Ammon's horn (tissue), 1 donor: ENCODE results near the gene SLC44A2.

Experiments used
- DNase-seq: peaks from one replicate; pipeline ENCODE4 v3.0.0-alpha.2; 2016; ENCODE audit warnings: low spot score

Gene SLC44A2

DNA sequence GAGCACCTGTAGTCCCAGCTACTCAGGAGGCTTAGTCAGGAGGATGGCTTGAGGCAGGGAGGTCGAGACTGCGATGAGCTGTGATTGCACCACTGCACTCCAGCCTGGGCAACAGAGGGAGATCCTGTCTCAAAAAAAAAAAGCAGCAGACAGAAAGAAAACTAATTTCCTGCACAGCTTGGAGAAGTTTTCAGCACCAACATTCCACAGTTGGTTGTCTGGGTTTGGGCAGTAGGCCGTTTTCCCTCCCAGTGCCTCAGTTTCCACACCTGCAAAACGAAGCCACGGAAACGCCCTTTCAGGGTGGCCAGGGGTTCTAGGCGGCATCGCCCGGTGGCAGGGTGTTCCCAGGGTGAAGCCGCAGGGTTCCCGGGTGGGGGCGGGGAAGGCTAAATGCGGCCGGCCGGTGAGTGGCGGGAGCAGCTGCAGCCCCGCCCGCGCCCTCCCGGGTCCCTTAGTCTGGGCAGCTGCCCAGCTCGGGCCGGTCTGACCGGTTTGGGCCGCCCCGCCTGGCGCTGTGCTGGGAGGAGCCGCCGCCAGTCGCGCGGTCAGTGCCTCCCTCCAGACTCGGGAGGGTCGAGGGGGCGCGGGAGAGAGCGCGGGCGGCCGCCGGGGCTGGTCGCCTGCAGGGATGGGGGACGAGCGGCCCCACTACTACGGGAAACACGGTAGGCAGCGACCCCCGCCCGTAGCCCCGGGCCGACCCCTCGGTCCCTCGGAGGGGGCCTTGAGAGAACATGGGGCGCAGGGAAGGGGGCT, at the start of gene SLC44A2:
TSS of gene SLC44A2 (plus strand) at position 551 of the 759 bp plus-strand sequence. CDS start at position 632, 81 bp downstream.
- DNase-seq: peak; percentile 80

DNA sequence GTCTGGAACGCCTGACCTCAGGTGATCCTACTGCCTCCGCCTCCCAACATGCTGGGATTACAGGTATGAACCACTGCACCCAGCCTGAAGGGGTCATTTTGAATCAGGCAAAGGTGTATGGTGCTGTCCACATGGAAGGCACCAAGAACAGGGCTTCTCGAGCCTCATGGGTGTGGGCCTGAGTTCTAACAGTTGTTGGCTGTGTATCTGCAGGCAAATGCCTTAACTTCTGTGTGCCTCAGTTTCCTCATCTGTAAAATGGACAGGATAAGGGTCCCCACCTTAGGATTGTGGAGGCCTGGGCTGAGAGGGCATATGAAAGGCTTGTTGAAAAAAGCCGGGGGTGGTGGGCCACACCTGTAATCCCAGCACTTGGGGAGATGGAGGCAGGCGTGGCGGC, 47.4 kb upstream of the SLC44A2 start:
- DNase-seq: no peak

DNA sequence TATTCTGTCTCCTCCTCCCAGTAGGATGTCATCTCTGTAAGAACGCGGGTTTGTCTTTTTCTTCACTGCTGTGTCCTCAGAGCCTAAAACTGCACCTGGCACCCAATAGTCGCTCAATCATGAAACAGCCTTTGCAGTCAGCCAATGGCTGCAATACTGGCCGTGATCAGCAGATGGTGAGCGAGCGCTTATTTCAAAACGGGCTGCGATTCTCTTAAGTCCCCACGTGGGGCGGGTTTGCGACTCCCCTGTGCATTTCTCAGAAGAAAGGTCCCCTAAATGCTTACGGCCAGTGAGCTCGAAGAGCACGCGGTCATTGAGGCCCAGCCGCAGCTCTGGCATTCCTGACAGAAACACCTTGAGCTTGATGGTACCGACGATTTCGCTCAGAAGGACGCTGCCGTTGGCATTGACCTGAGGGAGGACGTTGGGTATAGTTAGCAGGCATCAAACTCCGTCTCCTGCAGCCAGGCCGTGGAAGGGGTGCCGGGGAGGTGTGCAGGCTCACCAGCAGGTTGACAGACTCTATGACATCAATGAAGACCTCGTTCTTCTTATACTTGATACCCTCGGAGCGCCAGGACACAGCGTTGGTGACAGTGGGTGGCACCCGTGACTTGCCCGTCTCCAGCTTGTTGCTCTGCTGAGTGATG, 44.2 kb upstream of the SLC44A2 start:
- peak; percentile 95 for DNase-seq

DNA sequence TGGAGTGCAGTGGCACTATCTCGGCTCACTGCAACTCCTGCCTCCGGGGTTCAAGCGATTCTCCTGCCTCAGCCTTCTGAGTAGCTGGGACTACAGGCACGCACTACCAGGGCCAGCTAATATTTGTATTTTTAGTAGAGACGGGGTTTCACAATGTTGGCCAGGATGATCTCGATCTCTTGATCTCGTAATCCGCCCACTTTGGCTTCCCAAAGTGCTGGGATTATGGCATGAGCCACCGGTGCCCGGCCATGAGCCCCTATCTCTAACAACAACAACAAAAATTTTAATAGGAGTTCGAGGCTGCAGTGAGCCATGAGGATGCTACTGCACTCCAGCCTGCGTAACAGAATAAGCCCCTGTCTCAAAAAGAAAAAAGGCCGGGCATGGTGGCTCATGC, 43.3 kb upstream of the SLC44A2 start:
- no peak for DNase-seq

DNA sequence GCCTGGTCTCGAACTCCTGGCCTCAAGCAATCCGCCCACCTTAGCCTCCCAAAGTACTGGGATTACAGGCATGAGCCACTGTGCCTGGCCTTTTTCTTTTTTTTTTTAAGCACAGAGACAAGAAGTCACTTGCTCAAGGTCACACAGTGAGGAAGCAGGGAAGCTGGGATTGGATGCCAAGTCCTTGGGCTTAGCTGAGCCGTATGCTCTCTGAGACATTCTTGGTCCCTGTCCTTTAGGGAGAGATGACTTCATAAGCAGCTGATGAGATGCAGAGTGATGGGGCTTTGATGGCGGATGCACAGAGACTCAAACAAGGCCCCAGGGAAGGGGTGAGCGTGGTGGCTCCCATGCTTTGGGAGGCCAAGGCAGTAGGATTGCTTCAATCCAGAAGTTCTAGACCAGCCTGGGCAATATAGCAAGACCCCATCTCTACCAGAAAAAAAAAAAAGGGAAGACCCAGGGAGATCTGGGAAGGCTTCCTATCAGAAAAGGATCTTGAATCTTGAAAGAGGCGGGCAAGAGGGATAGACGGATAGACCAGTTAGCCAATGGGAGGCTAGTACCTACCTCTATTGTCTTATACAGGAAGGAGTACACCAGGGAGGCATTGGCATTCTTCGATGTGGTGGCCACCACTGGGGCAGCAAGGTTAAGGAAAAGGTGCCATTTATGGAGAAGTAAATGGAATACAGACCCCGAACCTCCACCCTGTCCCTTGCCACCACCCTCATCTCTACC, 42.1 kb upstream of the SLC44A2 start:
- DNase-seq: no peak

DNA sequence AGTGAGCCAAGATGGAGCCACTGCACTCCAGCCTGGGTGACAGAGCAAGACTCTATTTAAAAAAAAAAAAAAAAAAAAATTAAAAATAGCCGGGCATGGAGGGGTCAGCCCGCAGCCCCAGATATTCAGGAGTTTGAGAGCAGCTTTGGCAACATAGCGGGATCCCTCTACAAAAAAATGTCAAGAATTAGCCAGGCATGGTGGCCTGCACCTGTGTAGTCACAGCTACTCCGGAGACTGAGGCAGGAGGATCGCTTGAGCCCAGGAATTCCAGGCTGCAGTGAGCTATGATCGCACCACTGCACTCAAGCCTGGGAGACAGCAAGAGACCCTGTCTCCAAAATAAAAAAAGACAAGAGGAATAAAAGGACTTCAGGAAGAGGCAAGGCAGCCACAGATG, 39.0 kb upstream of the SLC44A2 start:
- DNase-seq: no peak

DNA sequence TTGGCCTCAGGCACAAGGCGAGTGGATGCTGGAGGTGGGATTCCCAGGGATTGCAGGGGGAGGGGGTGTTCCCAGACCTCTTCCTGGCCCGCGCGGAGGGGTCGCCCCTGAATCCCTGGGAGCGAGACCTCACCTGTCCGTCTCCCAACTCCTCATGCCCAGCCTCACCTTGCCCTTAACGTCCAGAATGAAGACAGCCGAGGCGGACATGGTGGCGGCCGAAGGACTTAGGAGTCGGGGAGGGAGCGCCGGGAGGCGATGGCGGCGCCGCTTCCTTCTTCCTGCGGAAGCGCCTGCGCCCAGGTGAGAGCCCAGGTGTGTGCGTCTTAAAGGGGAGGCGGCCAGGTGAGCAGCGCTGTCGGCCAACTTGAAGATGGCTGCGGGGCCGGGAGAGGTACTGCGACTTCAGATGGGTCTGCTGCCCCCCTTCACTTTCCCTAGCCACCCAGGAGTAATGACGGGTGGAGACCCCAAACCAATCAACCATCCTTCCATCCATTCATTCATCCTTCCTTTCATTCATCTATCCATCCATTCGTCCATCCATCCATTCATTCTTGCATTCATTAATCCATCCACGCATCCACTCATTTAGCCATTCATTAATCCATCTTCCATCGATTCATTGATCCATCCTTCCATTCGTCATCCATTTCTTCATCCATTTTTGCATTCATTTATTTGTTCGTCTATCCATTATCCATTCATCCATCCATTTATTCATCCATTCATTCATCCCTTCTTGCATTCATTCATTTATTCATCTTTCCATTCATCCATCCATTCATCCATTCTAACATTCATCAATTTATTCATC, 38.1 kb upstream of the SLC44A2 start, which contains the start of gene AP1M2:
TSS of gene AP1M2 (minus strand) at position 291 of the 817 bp plus-strand sequence. CDS start at position 210, 81 bp downstream.
- DNase-seq: no peak

DNA sequence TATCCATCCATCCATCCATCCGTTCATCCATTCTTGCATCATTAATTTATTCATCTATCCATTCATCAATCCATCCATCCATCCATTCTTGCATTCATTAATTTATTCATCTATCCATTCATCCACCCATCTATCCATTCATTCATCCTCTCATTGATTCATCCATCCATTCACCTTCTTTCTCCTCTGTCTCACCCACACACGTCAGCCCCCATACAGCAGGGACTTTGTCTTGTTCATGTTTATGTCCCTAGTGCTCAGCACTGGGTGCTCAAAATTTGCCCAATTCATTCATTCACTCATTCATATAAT, 37.6 kb upstream of the SLC44A2 start:
- DNase-seq: no peak

DNA sequence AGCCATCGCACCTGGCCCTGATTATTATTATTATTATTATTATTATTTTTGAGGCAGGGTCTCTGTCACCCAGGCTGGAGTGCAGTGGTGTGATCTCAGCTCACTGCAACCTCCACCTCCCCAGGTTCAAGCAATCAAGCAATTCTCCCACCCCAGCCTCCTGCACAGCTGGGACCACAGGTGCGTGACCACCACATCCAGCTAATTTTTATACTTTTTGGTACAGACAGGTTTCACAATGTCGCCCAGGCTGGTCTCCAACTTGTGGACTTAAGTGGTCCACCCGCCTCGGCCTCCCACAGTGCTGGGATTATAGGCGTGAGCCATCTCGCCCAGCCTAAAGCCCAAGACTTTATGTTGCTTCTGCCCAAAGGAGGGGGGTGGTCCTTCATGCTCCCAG, 32.2 kb upstream of the SLC44A2 start:
- DNase-seq: no peak

DNA sequence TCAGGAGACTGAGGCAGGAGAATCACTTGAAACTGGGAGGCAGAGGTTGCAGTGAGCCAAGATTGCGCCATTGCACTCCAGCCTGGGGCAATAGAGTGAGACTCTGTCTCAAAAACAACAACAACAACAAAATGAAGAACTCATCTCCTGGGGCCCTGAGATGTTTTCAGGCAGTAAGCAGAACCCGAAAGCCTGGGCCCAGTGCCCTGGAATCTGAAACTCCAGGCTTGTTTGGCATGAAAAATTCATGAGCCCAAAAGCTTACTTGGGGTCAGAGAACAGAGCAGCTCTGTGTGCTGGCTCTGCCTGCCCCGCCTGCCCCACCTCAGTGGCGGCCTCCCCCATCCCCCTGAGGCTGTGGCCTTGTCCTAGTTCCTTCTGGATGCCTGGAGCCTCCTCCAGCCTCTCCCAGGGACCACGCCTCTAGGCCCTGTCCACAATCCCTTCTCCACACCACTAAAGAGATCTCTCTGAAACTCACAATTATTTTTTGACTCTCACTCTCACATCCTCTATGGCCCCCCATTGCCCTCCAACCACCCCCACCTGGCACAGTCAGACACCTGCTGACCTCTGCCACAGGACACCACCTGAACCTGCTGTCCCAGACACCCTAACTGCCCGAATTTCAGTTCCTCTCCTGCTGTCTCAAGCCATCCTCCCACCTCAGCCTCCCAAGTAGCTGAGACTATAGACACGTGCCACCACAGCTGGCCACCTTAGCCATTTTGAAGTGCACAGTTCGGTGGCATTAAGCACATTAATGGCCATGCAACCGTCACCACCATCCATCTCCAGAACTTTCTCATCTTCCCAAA, 31.3 kb upstream of the SLC44A2 start:
- peak; percentile 74 for DNase-seq

DNA sequence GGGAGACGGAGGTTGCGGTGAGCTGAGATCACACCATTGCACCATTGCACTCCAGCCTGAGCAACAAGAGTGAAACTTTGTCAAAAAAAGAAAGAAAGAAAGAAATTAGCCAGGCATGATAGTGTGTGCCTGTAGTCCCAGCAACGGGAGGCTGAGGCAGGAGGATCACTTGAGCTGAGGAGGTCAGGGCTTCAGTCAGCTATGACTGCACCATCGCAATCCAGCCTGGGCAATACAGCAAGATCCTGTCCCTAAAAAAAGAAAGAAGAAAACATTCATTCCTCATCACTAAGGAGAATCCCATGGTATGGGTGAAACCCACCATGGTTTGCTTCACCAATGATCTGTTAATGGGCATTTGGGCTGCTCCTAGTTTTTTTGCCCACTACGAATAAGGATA, 25.2 kb upstream of the SLC44A2 start:
- DNase-seq: no peak

DNA sequence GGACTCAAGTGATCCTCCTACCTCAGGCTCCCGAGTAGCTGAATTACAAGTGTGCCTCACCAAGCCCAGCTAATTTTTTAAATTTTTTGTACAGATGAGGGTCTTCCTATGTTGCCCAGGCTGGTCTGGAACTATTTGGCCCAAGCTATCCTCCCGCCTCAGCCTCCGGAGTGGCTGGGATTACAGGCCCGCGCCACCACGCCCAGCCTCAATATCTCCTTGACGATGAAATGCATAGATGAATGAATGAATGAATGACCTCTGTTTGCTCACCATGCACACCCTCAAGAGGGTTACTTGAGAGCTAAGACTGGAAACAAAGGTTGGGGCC, 23.4 kb upstream of the SLC44A2 start:
- DNase-seq: no peak

DNA sequence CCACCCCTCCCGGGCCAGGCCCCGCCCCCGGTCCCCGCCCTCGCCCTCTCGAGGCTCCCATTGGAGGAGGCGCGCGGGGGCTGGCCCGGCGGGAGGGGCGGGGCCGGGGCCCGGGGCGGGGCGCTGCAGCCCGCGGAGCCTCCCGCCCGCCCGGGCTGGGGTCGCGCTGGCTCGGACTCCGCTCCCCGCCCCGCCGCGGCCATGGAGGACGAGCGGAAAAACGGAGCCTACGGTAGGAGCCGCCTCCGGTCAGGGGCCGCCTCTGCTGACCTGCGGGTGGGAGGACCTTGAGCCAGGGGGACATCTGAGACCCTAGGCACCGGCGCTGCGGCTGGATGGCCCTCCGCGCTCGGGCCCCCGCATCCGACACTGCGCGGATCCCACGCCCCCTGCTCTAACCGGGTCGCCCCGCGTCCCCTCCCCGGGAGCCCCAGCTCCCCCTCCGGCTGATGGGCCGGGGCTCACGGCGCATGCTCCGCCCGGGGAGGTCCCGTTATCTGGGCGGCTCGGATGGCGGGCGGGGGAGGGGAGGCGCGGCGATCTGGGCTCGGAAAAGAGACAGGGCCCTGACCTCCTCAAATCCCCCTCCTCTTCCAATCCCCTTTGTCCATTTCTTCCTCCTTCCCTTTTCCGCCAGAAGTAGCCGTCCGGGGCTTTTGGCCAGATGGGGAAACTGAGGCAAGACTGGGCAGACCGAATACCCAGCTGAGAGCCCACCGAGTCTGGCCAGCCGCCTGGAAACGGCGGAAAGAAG, 22.8 kb upstream of the SLC44A2 start:
- peak; percentile 82 for DNase-seq

DNA sequence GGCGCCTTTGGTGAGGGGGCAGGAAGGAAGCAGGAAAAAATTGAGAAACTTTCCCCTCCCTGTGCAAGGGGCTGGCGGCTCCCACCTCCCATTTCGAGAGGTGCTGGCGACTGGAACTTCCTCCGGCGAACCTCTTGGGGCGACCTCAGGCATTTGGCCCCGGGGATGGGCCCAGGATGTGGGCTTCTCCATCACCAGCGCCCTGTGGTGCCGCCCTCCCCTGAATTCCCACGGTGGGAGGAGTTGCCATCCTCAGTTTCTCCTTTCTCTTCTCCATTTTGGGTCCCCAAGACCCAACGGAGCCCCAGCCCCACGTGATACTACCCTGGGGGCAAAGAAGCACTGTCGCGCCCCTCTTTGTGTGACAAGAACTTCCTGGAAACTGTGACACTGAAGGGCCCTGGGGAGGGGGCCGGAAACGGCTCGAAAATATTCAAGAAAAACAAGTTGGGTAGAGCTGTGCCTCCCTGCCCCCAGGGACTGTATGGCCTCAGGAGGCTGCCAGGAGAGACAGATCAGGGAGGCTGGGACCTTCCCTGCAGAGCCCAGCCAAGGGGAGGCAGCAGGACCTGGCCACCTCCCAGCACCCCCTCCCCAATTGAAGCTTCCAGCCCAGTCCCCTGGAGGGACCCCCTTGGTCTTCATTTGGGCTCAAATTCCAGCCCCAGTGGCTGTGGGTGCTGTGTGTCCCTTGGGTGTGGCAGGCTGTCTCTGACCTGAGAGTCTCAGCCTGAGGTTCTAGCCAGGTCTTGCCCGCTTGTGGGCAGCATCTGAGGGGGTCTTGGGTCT, 22.1 kb upstream of the SLC44A2 start:
- no peak for DNase-seq

DNA sequence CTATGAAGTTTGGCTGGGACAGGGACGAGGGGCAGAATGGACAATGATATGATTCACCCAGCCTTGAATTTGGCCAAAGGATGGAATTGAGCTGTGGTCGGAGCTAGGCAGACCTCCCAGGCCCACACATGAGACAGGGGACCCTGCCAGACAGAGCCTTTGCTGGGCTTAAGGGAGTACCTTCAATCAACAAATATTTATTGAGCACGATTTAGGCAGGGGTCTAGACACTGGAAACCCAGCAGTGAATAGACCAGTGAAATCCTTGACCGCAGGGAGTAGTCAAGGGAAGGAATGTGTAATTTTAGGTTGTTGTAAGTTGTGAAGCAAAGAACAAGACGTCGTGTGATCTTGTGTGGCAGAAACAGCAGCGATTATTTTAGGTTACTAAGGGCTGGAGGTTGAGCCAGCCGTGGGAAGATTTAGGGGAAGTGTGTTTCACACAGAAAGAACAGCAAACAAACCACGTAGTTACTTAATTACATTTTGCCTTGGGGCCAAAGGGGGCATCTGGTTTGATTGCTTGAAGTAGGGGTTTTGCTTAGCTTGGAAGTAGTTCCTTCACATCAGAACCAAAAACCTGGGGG, 21.4 kb upstream of the SLC44A2 start:
- DNase-seq: peak; percentile 45

DNA sequence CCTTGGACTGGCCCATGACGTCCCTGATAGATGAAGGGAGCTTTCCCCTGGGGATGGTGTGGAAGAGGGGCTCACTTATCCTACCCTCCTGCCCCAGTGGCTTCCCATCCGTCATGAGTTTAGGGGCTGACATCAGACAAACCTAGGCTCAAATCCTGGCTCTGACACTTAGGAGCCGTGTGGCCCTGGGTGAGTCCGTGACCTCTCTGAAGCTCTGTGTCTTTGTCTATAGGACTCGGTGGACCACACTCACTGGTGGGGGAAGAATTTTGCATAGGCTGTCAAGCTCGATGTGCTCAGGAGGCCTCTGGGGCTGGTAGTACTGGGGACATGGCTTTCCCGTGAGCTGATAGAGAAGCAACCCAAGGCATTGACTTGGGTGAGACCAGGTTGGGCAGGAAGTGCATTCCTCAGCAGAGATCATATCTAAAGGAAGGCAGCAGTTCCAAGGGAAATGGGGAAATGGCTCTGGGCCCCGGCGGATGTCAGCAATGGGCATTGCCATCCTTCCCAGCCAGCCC, 20.8 kb upstream of the SLC44A2 start:
- DNase-seq: no peak

DNA sequence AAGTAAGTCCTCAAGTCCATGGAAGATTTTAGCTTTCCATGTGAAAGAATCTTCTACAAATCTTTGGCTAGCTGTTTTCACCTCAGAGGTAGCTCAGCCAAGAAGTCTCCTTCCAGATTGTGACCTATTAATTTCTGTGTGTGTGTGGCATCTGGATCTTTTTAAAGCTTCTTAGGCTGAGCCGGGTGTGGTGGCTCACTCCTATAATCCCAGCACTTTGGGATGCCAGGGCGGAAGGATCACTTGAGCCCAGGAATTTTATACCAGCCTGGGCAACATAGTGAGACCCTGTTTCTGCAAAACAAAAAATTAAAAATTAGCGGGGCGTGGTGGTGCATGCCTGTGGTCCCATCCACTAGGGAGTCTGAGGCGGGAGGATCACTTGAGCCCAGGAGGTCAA, 13.4 kb upstream of the SLC44A2 start:
- no peak for DNase-seq

DNA sequence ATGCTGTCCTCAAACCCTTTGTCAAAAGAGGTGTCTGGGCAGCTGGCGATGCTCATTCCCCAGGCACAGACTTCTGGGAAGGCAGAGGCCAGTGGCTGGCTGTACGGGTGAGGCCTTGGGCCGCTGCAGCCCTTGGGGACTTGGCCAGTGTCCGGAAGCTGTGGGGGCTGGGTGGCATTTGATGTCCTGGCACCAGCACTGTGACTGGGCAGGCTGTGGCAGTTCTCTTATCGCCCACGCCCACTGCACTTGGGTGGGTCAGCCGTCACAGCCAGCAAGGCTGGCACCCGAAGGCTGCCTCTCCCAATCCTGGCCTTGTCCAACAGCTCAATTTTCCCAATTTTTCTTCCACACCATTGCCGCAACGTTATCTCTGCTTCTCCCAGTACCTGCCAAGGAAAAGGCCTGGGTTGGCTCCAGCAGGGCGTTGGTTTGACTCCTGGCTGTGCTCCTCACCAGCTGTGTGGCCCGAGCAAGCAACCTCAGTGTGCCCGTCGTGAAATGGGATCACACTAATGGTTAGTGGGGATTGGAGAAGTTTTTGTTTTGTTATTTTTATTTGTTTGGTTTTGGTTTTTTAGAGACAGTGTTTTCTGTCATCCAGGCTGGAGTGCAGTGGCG, 12.7 kb upstream of the SLC44A2 start:
- peak; percentile 83 for DNase-seq
